WERI-Rb-1 (cell line): Measurements from ENCODE around the gene PKD1L1.

Experiments used
- DNase-seq: peaks from one replicate; pipeline ENCODE4 v3.0.0-alpha.2; 2020
- H3K27ac ChIP-seq: fragments of 250-450 bp; sonication (Bioruptor Pico); 2 replicates; pipeline ENCODE4 v1.5.1; 2020; ENCODE audit warnings: mild to moderate bottlenecking, moderate library complexity
- H3K27me3 ChIP-seq: fragments of 250-450 bp; sonication (Bioruptor Pico); 2 replicates; pipeline ENCODE4 v1.5.1; 2021; ENCODE audit warnings: mild to moderate bottlenecking, low read depth, moderate library complexity; ENCODE audit not compliant: insufficient read depth, severe bottlenecking
- H3K36me3 ChIP-seq: fragments of 250-450 bp; sonication (Bioruptor Pico); 2 replicates; pipeline ENCODE4 v1.5.1; 2020; ENCODE audit warnings: mild to moderate bottlenecking, moderate library complexity
- H3K4me3 ChIP-seq: 2 replicates; pipeline ENCODE4 v1.5.1; 2011; ENCODE audit warnings: low read depth, mild to moderate bottlenecking, control low read depth, low read length
- H3K9me3 ChIP-seq: fragments of 250-450 bp; sonication (Bioruptor Pico); 2 replicates; pipeline ENCODE4 v1.5.1; 2021; ENCODE audit warnings: mild to moderate bottlenecking, moderate library complexity; ENCODE audit not compliant: severe bottlenecking
- CTCF ChIP-seq: IDR thresholded peaks from 2 replicates; pipeline ENCODE4 v1.5.1; 2011; ENCODE audit warnings: low read depth, mild to moderate bottlenecking, control low read depth, inconsistent platforms, low read length

The PKD1L1 gene

DNA sequence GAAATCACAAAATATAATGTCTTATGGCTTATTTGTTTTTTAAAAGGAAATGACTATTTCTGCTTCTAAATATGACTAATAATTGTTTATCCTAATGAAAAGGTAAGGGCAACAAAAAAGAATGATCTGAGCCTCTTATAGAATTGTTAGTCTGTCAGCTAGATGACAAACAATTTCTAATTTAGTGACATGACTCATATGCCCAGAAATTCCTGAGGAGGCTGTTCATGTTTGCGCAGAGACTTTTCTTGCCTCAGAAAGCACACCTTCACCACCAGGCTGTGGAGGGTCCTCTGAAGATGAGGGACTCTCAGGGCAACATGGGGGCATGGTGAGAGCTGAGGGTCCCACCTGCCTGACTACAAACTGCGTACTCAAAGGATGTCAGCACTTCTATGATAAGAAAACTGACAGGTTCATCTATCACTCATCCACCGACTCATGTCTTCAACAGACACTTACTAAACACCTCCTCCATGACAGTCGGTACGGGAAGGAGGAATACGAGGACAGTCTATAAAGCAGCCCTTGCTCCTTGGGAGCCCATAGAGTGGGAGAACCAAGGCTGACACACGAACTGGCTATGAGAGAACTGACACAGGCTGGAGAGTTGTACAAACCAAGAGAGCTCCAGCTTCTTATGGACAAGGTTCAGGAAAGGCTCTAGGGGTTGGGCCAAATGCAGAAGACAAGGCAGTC is 102.0 kb downstream of the PKD1L1 start:
- no peak for TF ChIP-seq CTCF
- Histone ChIP-seq H3K4me3 (no peak overlapping the region), H3K36me3 (no peaks in the 10 kb centered on the region), H3K27ac (no peak overlapping the region), H3K27me3 (no peaks in the 10 kb centered on the region), H3K9me3 (no peaks in the 10 kb centered on the region)
- no peak for DNase-seq

- H3K4me3 ChIP-seq: no peak overlapping the region
Measured at GRCh38 chr7:47844311-47844710, 104.0 kb downstream of the PKD1L1 start.

DNA sequence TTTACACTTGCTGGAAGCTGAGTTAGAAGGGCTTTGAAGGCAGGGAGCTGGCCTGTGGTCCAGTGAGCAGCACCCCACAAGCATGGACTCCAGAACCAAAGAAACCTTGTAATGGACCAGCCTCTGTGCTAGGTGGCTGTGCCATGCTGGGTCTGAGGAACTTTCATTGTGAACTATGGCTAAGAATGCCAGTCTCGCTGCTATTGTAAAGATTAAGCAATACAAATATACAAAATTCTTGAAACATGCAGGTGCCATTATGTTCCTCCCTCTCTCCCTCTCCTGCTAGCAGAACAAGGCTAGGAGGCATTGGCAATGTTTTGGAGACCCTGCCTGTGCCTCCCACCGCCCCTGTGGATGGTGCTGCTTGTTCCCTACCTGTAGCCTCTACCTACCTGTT is 105.0 kb downstream of the PKD1L1 start:
- H3K27me3 ChIP-seq: no peaks in the 10 kb centered on the region
- no peak for TF ChIP-seq CTCF
- no peaks in the 10 kb centered on the region for H3K9me3 ChIP-seq
- H3K27ac ChIP-seq: no peak overlapping the region
- DNase-seq: no peak
- no peak overlapping the region for H3K4me3 ChIP-seq
- H3K36me3 ChIP-seq: no peaks in the 10 kb centered on the region

More at GRCh38 chr7:47844311-47844710, 104.0 kb downstream of the PKD1L1 start:
- no peak for DNase-seq
- Histone ChIP-seq H3K27ac (no peak overlapping the region), H3K36me3 (no peaks in the 10 kb centered on the region), H3K9me3 (no peaks in the 10 kb centered on the region), H3K27me3 (no peaks in the 10 kb centered on the region)
- no peak for TF ChIP-seq CTCF

DNA sequence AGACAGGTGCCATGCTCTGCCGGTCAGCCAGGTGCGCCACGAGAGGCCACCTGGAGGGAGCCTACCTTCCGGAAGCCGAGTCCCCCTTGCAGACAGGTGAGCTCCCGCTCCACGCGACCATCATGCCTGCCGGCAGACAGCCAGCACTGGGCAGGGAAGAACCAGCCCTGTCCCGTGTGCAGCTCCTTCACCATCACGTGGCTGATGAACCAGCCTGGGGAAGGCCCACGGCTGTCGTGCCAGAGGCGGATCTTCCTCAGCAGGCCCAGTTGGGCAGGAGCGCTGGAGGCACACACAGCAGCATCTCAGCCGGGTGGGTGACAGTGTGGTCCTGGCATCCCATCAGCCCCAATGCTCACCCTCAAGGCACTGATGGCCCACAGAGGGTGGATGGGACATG is 108.9 kb downstream of the PKD1L1 start:
- Histone ChIP-seq H3K27me3 (no peaks in the 10 kb centered on the region), H3K4me3 (no peak overlapping the region), H3K36me3 (no peaks in the 10 kb centered on the region), H3K9me3 (no peaks in the 10 kb centered on the region), H3K27ac (no peak overlapping the region)
- no peak for DNase-seq
- no peak for TF ChIP-seq CTCF

DNA sequence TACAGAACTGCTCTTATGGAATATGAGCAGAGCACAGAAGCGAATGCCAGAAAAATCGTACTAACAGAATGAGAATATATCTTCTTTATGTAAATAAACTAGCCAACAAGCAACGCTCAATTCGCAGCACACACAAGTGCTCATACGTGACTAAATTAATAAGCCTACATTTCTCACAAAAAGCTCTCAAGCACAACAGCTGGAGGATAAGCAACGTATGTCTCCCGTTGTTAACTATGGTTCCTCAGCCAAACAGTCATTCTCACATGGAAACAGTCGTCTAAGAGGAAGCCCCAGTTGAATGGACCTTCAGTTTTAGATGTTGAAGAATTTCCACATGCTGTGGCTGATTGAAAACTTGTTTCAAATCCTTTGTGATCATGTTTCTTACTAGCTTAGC is 110.4 kb downstream of the PKD1L1 start:
- H3K4me3 ChIP-seq: no peak overlapping the region
- no peak for TF ChIP-seq CTCF
- H3K9me3 ChIP-seq: no peaks in the 10 kb centered on the region
- H3K36me3 ChIP-seq: no peaks in the 10 kb centered on the region
- H3K27me3 ChIP-seq: no peaks in the 10 kb centered on the region
- H3K27ac ChIP-seq: no peak overlapping the region
- no peak for DNase-seq
